Frontal cortex (tissue), 4 donors: ENCODE data around the gene VPS51. TPM values are rescaled to one million over a fixed set of nuclear protein-coding genes. Genes with fewer than 3 reads are reported as not detected.
A peak's percentile ranks its signal among the peaks of the same experiment; 100 is the strongest.

ENCODE experiments used
- DNase-seq, 2 donors: peaks; one replicate each; pipeline ENCODE4 v3.0.0; 2012; ENCODE audit warnings: low spot score in 2 of 2
- FAIRE-seq: peaks from 2 replicates; lab custom pipeline; 2012; peaks lifted over from hg19 to GRCh38; lab: Jason Lieb, UNC
- small RNA-seq: library from RNA; depleted of rRNA; stranded (forward); fragments of <200 nt; gene quantifications from one replicate; pipeline ENCODE3, GENCODE V24; 2014
- total RNA-seq: library from RNA; depleted of rRNA; stranded (reverse); fragments of >200 nt; gene quantifications from one replicate; pipeline ENCODE4 v1.2.3, GENCODE V29; 2014
- donor health status: control.
- donor health status: control.
- donor health status: control.

Gene VPS51
- total RNA-seq, 1 donor from 2014 or later = 229 TPM

GRCh38 chr11:65156256-65156655 lies 60.2 kb downstream of the VPS51 start:
- no peak for FAIRE-seq
- no peak for DNase-seq

- no peak for FAIRE-seq
- DNase-seq = no peak
Measured at GRCh38 chr11:65156926-65157325, 60.9 kb downstream of the VPS51 start.

GRCh38 chr11:65157336-65157735 lies 61.3 kb downstream of the VPS51 start:
- no peak for FAIRE-seq
- DNase-seq = no peak

GRCh38 chr11:65159012-65159411 lies 63.0 kb downstream of the VPS51 start:
- no peak for FAIRE-seq
- no peak for DNase-seq

- FAIRE-seq = no peak
- no peak for DNase-seq
Measured at GRCh38 chr11:65160643-65161042, 64.6 kb downstream of the VPS51 start.

Small RNA genes within 50 kb of the gene (small RNA-seq; reads per million reads assigned to genes)
- gene HIGD1AP10 = not detected
- not detected for gene PDCL2P2
- 4.4 reads per million, percentile 91 among the genes with 10 or more reads in this experiment for gene RNU2-23P

Other genes with a start within 250 kb of the VPS51 start
- 23.6 TPM for gene EHD1, start 217.6 kb upstream of the VPS51 start, total RNA-seq
- gene ATG2A, start 179.0 kb upstream of the VPS51 start, total RNA-seq = 7.3 TPM
- gene PPP2R5B, start 171.5 kb upstream of the VPS51 start, total RNA-seq = 27.3 TPM
- not detected for gene GPHA2, start 160.3 kb upstream of the VPS51 start, total RNA-seq
- gene MAJIN, start 124.1 kb upstream of the VPS51 start, total RNA-seq = not detected
- not detected for gene BATF2, start 99.2 kb upstream of the VPS51 start, total RNA-seq
- 50.5 TPM for gene ARL2, start 82.1 kb upstream of the VPS51 start, total RNA-seq
- 17.9 TPM for gene SNX15, start 68.8 kb upstream of the VPS51 start, total RNA-seq
- gene SAC3D1, start 55.0 kb upstream of the VPS51 start, total RNA-seq = 5.7 TPM
- 4.1 TPM for gene NAALADL1, start 37.7 kb upstream of the VPS51 start, total RNA-seq
- gene CDCA5, start 12.2 kb upstream of the VPS51 start, total RNA-seq = 1.6 TPM
- gene ZFPL1, start 12.0 kb upstream of the VPS51 start, total RNA-seq = 11.8 TPM
- gene TM7SF2, start 15.7 kb downstream of the VPS51 start, total RNA-seq = 54.6 TPM
- 6.1 TPM for gene ZNHIT2, start 21.5 kb downstream of the VPS51 start, total RNA-seq
- gene FAU, start 25.9 kb downstream of the VPS51 start, total RNA-seq = 251 TPM
- 29.3 TPM for gene MRPL49, start 26.1 kb downstream of the VPS51 start, total RNA-seq
- gene SYVN1, start 38.3 kb downstream of the VPS51 start, total RNA-seq = 7.7 TPM
- not detected for gene SPDYC, start 74.0 kb downstream of the VPS51 start, total RNA-seq
- 48.5 TPM for gene CAPN1, start 85.7 kb downstream of the VPS51 start, total RNA-seq
- gene POLA2, start 165.7 kb downstream of the VPS51 start, total RNA-seq = 2.9 TPM
- gene CDC42EP2, start 218.7 kb downstream of the VPS51 start, total RNA-seq = 6.1 TPM
- gene DPF2, start 237.6 kb downstream of the VPS51 start, total RNA-seq = 17.5 TPM